NCI-H2107 treated with DMSO at 0.1 percent for 48 hours (cell line): Measurements from ENCODE around the gene TAF10.
A peak's percentile ranks its signal among the peaks of the same experiment; 100 is the strongest.

ENCODE experiments used
- DNase-seq: peaks from one replicate; lab custom pipeline; 2025; ENCODE audit not compliant: unreplicated experiment; lab: John Stamatoyannopoulos, UW

Gene TAF10

DNA sequence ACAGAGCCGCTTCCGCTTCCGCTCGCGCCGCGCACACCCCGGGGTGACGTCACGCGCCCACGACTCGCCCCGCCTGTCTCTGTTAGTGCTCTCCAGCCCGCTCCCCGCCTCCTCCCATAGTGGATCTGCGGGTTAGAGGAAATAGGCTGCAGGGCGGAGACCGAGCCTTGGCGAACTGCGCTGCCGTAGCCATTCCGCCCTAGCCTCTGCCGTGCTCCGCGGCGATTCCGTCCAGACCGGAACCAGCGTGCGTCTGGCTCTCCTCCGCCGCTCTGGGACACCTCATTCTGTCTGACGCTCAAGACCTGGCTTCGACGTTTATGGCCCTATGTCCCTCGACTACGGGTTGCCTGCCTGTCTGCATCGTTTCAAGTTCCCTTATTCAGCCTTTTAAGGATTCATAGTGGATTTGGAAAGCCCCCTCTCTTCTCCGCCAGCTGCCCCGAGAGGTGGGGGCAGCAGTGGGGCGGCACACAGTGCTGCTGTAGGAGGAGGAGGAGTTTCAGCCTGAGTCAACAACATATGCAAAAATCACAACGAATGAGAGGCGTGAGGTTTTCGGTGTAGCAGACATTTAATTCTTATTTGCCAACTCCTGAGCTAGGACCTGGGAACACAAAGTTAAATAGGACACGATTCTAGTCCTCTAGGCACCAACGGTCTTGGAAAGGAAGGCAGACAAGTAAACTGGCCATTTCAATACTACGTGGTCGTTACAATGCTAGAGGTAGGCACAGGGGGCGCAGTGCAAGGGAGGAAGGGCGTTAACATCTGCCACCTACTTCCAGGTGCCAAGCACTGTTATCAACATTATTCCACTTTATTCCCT lies at the start of gene TAF10:
TAF10 (minus strand) TSS at position 4 of the 829 bp plus-strand sequence. CDS start 27 bp downstream, outside the sequence.
- DNase-seq: peak; percentile 88

DNA sequence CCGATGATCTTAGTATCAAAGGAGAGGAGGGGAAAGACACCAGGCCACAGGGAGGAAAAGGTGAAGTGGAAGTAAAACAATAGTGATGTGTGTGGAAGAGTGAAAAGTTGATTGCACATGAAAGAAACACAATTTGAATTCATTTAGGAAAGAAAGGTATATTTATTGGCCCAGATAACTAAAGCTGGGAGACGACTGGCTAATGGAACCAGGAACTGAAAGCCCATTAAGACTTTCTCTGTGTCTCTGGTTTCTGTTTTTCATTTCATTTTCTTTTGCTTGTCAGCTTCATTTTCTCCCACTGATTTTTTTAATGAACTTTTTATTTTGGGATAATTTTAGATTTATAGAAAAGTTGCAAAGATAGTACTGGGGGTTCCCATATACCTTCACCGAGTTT lies 48.7 kb upstream of the TAF10 start:
- no peak for DNase-seq

DNA sequence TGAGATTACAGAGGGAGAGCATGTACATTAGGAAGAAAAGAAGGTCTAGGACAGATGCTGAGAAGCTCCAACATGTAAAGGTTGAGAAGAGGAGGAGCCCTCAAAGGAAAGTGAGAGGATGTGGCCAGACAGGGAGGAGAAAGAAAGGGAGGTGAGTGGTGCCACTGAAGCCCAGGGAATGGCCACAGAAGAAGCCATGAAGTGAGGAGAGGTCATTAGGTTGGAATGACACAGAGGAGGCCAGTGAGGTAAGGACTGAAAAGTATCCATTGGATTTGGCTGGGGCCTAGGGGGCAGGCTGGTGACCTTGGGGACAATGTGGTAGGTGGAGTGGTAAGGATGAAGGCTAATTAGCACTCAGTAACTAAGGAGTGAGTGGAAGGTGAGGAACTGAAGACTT lies 46.6 kb upstream of the TAF10 start:
- DNase-seq: no peak

DNA sequence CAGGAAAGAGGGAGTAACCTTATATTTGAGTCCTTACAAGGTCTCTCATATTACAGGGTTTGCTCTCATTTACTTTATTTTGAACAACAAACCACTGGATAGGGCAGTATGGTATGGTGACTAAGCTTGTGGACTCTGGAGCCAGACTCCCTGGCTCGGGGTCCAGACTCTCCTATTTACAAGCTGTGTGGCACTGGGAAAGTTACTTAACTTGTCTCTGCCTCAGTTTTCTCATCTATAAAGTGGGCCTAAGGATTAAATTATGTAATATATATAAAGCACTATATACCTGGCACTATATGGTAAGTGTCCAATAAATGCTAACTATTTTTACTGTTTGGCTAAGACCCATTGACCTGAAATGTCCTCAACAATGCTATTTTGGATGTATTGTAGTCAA lies 45.3 kb upstream of the TAF10 start:
- DNase-seq: no peak

DNA sequence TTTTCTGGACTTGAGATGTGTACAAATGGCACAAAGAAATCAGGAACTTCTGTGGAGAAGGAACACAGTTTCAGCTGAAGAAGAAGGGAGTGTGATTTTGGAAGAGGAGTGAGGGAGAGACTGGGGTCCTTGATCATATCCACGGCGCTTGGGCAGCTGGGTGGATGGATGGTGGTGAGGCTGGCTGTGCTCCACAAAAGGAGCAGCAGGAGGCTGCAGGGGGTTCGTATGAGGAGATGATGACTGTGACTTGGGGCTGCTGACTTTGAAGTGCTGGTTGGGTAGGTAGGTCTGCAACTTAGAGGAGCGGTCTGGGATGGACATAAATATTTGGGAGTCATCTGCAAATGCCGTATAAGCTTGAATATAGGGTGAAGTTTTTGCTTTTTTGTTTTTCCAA lies 44.9 kb upstream of the TAF10 start:
- no peak for DNase-seq

DNA sequence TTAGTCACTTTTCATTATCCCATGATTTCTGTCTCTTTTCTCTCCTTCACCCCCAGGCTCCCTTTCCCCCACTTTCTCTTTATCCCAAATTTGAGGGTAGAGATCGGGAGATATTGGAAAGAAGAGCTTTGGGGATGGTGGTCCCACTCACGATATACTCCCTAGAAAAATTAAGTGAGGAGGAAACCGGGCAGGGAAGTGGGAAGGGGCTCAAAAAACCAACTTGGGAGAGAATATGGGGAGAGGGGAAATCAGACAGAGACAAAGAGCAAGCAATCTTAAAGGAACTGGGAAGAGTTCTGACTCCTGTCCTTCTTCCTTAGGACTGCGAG lies 44.5 kb upstream of the TAF10 start:
- DNase-seq: no peak

DNA sequence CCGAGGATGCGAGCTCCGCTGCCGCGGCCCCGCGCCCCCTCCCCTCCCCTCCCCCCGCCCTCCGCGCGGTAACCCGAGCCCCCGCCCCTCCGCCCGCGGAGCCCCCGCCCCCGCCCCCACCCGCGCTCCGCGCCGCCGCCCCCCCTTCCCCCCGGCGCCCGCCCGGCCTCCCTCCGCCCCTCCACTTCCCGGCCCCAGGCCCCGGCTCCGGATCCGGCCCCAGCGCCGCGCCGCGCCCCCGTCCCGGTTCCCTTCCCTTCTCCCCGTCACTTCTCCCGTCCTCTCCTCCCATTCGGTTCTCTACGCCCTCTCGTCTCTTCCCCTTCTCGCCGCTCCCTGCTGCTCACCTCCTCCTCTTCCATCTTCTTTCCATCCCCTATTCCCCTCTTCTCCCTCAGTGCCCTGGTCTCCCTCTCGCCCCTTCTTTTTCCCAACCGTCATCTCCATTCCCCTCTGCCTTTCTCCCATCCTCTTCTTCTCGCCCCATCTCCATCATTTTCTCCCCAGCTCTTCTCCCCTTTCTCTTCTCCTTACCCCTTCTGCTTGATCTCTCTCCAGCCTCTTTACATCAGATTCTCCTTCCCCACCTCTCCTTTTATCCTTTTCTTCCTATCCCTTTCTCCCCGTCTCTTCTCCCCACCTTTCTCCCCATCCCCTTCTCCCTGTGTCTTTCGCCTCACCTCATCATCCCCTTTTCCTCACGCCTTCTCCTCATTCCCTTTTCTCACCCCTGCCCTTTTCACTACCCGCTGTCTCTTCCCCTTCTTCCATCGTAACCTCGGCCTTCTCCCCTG lies 44.0 kb upstream of the TAF10 start, which contains the start of gene DCHS1:
DCHS1 (minus strand) TSS at position 20 of the 794 bp plus-strand sequence. CDS start 14,196 bp downstream, outside the sequence.
- no peak for DNase-seq

DNA sequence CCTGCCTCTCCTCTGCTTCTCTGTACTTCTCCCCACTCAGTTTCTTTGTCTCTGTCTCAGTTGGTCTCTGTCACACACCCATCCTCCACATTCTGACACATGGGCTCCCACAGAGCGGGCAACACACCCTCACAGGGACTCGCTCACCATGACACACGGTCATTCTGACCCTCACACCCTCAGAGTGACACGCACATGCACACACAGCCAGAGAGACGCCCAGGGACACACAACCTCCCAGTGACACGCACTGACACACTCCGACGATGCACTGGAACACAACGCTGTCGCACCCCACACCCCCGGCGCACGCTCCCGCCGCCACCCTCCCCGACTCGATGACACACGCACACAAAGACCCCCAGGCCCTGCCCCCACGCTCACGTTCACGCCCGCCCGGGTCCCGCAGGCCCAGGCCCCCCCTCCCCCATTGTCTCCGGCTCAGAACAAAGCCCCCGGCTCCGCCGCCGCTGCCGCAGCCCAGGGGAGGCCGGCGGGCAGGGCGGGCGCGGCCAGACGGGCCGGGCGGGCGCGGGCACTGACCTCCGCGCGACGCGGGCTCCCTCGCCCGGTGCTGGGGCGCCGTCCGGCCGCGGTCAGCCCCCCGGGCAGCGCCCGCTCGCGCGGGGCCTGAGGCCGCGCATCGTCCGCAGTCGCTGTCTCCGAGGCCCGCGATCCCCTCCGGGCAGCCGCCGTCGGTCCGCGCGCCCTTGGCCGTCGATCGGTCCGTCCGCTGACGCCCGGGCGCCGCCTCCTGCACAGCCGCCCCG lies 43.2 kb upstream of the TAF10 start:
- no peak for DNase-seq

DNA sequence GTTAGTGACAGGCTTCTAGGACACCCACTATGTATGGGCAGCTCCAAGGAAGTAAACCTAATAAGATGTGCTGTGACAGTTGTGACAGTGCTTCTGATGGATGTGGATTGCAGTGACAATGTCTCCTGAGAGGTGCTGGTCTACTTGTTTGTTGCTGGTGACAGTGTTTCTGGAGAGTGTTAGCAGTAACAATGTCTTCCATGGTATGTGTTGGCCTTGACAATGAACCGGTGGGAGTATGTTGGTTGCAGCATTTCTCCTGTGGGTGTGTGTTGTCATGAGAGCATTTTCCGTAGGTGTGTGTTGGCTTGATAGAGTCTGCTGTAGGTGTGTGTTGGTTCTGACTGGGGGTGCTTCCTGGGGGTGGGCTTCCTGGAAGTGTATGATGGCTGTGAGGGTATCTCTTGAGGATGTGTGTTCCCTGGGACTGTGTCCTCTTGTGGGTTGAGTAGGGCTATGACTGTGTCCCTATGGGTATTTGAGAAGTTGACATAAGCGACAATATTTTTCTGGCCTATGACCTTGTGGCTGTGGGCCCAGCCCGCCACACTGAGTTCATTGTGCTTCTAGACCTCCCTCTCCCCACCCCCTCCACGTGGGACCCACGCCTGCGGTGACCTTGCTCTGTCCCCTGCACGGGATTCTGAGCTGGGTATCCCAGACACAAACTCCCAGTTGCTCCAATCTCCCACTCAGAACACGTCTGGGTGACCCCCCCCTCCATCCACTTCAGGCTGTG lies 42.4 kb upstream of the TAF10 start:
- DNase-seq: no peak

DNA sequence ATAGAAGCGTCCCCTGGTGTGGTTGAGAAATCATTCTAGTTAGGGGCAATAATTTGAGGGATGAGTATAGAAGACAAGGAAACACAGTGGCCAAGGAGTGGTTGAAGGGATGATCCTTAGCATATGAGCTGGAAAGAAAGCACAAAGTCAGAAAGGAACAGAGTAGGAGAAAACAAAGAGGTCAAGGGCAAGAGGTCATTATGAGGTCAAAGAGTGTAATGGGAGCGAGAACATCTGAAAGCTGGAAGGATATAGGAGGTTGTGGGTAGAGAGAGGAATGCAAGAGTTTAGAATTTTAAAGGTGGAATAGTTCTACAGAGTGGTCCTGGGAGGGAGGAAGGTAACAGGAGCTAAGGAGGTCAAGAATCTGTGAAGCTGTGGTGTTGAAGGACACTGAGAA lies 41.6 kb upstream of the TAF10 start:
- no peak for DNase-seq

DNA sequence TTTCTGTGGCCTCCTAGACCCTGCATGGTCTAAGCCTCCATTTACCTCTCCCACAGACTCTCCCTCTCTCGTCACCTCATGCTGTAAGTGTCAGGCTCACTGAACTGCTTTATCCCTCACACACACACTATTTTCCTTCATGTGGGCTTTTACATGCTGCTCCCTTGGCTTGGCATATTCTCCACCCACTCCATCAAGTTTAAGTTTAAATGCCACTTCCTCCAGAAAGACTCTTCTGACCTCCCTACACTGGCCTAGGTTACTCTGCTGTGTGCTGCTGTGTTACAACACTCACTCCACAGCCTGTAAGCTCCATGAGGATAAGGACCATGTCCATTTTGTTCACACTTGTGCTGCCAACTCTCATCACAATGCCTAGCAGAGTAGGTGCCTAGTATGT lies 41.1 kb upstream of the TAF10 start:
- DNase-seq: no peak

DNA sequence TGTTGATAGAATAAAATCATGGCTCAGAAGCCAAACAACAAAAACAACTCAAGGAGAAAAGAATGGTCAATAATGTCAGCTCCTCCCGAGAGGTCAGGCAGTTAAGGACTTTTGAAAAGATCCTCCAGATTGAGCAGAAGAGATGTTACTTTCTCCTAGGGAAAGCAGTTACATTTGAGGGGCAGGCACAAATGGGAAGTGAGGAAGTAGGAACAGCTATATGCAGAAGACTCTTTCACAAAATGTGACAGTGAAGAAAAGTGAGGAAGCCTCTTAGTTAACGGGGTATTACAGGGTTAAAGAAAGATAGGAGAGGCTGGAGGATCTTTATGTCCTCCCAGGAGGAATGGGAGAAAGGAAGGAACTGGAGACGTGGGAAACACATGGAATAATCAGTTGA lies 40.2 kb upstream of the TAF10 start:
- DNase-seq: no peak

DNA sequence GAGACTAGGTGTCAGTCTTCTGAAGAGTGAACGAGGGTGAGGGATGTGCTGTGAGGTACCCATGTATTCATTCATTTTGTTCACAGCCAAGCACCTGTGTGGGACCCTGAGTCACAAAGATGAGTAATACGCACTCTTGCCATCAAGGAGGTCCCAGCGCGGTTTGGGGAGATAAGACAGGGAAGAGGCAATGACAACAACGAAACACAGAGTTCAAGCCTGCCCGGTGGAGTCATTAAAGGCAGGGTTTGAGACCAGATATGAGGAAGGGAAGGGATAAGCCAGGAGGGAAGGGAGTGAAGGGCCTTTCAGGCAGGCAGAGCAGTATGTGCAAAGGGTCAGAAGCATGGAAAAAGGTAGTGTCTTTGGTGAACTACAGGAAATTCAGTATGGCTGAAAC lies 39.0 kb upstream of the TAF10 start:
- no peak for DNase-seq

DNA sequence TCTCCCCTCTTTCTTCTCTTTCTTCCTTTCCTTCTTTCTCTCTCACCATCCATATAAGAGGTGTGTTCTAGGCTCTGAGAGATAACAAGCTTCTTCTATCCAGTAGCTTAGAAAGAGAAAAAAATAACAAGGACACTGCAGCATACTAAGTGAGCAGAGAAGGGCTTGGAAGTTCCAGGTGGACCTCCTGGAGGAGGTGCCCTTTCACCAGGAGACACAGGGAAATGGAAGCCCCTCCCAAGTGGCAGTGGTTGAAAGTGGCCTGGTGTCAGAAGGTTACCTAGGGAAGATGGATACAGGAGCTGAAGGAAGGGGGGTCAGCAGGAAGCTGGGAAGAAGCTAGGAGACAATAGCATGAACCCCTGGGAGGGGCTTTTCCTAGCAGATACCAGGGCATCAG lies 38.1 kb upstream of the TAF10 start:
- DNase-seq: no peak

DNA sequence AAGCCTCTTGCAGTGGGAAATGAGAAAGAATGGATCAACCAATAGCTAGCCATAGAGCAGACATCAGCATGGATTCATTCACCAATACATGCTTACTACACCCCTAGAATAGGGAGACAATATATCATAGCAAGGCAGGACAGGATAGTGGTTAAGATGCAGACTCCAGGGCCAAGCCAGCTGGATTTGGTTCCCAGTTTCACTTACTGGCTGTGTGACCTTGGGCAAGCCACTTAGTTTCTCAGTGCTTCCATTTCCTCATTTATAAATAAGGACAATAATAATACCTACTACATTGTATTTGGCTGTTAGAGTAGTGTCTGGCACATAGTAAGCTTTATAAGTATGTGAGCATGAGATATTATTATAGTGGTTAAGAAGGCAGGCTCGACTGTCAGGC lies 36.5 kb upstream of the TAF10 start:
- no peak for DNase-seq

DNA sequence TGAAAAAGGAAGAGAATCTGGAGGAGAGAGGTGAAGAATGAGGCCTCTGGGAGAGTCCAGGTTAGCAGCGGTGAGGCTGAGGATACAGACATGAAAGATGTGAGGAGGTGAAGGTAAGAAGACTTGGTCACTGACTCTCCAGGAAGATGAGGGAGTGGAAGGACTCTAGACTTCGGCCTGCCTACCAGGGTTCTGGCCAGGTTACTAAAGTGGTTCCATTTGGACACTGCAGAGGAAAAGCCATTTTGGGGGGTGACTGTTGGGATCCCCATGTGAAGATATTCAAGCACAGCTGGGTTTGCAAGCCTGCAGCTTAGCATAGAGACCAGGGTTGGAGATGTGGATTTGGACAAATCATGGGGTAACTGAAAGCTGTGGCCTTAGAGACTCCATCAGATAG lies 35.8 kb upstream of the TAF10 start:
- no peak for DNase-seq

DNA sequence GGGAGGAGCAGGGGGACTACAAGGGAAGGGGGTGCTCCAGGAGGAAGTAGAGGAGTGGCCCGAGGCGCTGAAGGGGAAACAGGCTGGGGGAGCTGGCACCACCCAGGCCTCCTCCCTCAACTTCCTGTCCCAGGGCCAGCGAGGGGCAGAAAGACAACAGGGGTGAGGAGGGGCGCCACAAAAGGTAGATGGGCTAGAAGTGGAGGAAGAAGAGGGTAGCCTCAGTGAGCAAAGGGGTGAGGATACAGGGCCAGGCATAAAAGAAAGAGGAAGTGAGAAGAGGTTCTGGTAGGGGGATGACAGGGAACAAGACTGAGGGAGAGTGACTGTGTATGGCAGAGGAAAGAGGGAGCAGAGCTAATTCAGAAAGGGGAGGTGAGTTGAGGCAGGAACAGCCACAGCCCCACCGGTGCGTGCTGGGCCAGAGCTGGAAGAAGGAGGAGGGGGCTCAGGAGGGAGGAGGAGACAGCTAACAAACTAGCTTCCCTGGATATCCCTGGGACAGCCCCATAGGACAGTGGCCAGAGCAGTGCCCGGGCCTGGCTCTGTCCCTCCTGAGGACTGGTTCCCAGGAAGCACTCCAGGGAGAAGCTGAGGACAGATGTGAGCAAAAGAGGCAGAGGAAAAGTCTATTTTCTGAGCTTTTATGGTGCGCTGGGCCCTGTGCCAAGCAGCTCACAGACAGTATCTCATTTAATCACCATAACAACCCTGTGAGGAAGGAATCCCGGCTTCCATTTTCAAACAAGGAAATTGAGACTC lies 35.1 kb upstream of the TAF10 start:
- DNase-seq: no peak

DNA sequence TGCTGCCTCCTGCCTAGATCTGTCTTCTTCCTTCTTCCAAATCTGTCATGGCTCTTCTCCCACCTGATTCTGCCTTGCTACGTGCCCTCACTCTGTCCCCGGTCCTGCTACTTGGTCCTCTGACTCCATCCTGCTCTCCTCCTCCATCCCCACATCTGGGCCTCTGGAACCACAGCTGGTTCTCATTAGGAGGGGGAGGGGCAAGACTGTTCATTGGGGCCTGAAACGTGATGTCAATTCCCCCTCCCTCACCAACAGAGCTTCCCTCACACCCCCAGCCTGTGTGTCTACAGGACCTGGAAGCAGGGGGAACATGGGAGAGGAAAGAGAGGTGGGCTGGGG lies 34.5 kb upstream of the TAF10 start:
- no peak for DNase-seq

DNA sequence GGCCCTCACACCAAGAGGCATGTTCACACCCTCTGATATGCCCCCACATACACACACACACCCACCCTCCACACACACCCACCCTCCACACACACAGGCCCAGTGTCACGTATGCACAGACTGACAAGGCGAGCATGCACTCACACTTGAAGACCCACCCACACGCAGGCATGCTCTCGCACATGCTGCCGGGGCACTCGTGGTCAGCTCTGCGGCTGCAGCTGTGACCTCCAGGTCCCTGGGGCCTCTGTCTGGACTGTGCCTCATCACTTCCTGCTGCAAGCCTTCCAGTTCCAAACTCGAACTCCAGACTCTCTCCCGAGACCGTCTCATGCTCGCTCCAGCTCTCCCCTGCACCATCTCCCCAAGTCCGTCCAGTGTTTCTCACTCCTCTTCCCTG lies 34.1 kb upstream of the TAF10 start:
- DNase-seq: no peak

DNA sequence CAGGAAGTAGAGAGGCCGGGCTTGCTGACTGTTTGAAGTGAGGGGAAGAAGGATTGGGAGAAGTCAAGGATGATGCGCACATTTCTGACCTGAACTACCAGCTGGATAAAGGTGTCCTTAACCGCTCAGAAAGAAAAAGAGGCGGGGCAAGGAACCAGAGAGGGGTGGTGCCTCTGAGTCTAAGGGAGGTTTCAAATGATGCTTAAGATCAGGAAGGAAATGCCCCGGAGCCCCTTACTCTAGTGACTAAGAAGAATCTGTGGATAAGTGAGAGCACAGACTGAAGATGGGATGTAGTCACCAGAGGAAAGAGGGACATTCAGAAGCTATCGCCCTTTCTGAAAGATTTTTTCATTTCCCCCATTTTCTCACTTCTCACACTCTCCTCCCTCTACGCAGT lies 30.9 kb upstream of the TAF10 start:
- DNase-seq: no peak
